Subcutaneous abdominal adipose tissue (tissue), 5 donors: ENCODE measurements around the gene VWA5A.
"Not testable (repeated sequence)": the region's sequence is repeated elsewhere in the genome, so short reads cannot be mapped to it uniquely, and the experiment has no call there.

Source experiments
- H3K27ac ChIP-seq: one replicate; pipeline ENCODE4 v1.7.0; 2013; ENCODE audit warnings: low read depth, mild to moderate bottlenecking, inconsistent platforms, low read length, moderate library complexity
- H3K27me3 ChIP-seq, 5 donors: one replicate each; pipeline ENCODE4 v1.7.0; 2013; ENCODE audit warnings: low read length in 5 of 5, inconsistent platforms in 1 of 5; ENCODE audit not compliant: control insufficient read depth in 5 of 5, insufficient read depth in 4 of 5
- H3K36me3 ChIP-seq, 5 donors: one replicate each; pipeline ENCODE4 v1.7.0; 2013; ENCODE audit warnings: low read length in 5 of 5; ENCODE audit not compliant: control insufficient read depth in 5 of 5, insufficient read depth in 5 of 5
- H3K4me1 ChIP-seq, 5 donors: one replicate each; pipeline ENCODE4 v1.7.0; 2013; ENCODE audit warnings: low read length in 5 of 5, mild to moderate bottlenecking in 3 of 5, moderate library complexity in 1 of 5; ENCODE audit not compliant: control insufficient read depth in 5 of 5, insufficient read depth in 5 of 5
- H3K4me3 ChIP-seq, 5 donors: one replicate each; pipeline ENCODE4 v1.7.0; 2013; ENCODE audit warnings: low read length in 5 of 5, low read depth in 1 of 5
- H3K9ac ChIP-seq, 5 donors: one replicate each; pipeline ENCODE4 v1.7.0; 2013; ENCODE audit warnings: low read length in 5 of 5, mild to moderate bottlenecking in 4 of 5, moderate library complexity in 3 of 5
- H3K9me3 ChIP-seq, 5 donors: one replicate each; pipeline ENCODE4 v1.7.0; 2013; ENCODE audit warnings: low read length in 5 of 5; ENCODE audit not compliant: control insufficient read depth in 5 of 5
- donor health status: healthy.
- donor health status: healthy.
- donor health status: healthy.
- donor health status: healthy.
- donor health status: healthy.

Gene VWA5A

GRCh38 chr11:124153821-124154220, 38.6 kb downstream of the VWA5A start:
- Histone ChIP-seq H3K4me1 (no peaks in the 10 kb centered on the region), H3K4me3 (no peak overlapping the region), H3K36me3 (no peaks in the 10 kb centered on the region), H3K9me3 (no peaks in the 10 kb centered on the region), H3K9ac (no peak overlapping the region), H3K27ac (no peak overlapping the region), H3K27me3 (peaks cover 0 to 3% (median 0%) of the 10 kb centered on the region in 5 donors)

DNA sequence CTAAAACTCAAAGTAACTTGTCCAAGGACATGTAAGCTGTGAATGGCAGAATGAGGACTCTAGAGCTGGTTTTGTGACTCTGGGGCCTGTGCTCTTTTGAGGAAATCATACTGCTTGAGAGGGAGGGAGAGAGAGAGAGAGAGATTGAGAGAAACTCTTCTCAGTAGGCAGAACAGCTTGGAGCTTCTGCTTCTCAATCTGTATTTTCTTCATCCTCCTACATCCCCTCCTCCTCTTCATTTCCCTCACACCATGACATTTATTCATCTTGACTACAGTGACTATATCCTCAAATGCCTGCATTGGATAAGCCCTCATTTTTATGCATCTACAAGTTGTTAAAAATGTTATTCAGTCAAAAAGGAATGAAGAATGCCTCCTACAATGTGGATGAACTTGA, 44.2 kb downstream of the VWA5A start:
- peaks cover 0 to 3% (median 0%) of the 10 kb centered on the region in 5 donors for H3K27me3 ChIP-seq
- no peak overlapping the region for H3K9ac ChIP-seq
- no peaks in the 10 kb centered on the region for H3K9me3 ChIP-seq
- no peak overlapping the region for H3K4me3 ChIP-seq
- no peaks in the 10 kb centered on the region for H3K36me3 ChIP-seq
- H3K4me1 ChIP-seq = no peaks in the 10 kb centered on the region
- no peak overlapping the region for H3K27ac ChIP-seq

- H3K36me3 ChIP-seq = no peaks in the 10 kb centered on the region
- no peak overlapping the region for H3K27ac ChIP-seq
- no peaks in the 10 kb centered on the region for H3K9me3 ChIP-seq
- no peak overlapping the region for H3K4me3 ChIP-seq
- no peak overlapping the region for H3K9ac ChIP-seq
- H3K27me3 ChIP-seq = peaks cover 0 to 3% (median 0%) of the 10 kb centered on the region in 5 donors
- no peaks in the 10 kb centered on the region for H3K4me1 ChIP-seq
These were observed 45.7 kb downstream of the VWA5A start for GRCh38 chr11:124160986-124161385.

DNA sequence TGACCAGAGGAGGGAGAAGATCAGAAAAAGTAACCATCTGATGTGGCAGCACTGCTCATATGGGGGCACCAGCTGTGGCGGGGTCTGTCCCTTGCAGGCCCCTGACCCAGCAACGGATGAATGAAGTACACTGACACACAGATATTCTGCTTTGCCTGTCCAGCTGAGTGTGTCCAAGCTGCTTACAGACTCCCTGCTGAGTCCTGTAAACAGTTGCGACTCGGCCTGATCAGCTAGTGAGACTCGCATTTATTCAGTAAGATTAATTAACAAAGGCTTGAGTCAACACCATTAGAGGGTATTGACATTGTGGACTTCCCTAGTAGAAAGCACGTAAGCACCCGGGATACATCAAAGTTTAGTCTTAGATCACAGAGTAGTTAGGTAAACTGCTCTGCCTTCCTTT, 52.6 kb downstream of the VWA5A start:
- Histone ChIP-seq H3K4me1 (no peaks in the 10 kb centered on the region), H3K27me3 (peaks cover 0 to 4% (median 0%) of the 10 kb centered on the region in 5 donors), H3K4me3 (no peak overlapping the region), H3K9ac (no peak overlapping the region), H3K9me3 (no peaks in the 10 kb centered on the region), H3K36me3 (no peaks in the 10 kb centered on the region), H3K27ac (no peak overlapping the region)

- no peaks in the 10 kb centered on the region for H3K36me3 ChIP-seq
- peaks cover 0 to 4% (median 0%) of the 10 kb centered on the region in 5 donors for H3K27me3 ChIP-seq
- H3K9me3 ChIP-seq = no peaks in the 10 kb centered on the region
- H3K27ac ChIP-seq = no peak overlapping the region
- H3K9ac ChIP-seq = no peak overlapping the region
- H3K4me1 ChIP-seq = no peaks in the 10 kb centered on the region
- H3K4me3 ChIP-seq = no peak overlapping the region
These were observed 53.5 kb downstream of the VWA5A start for GRCh38 chr11:124168796-124169195.

GRCh38 chr11:124170315-124170714, 55.1 kb downstream of the VWA5A start:
- H3K4me3 ChIP-seq, H3K9me3 ChIP-seq, H3K27me3 ChIP-seq, H3K27ac ChIP-seq, H3K36me3 ChIP-seq, H3K9ac ChIP-seq, H3K4me1 ChIP-seq: not testable (repeated sequence)

DNA sequence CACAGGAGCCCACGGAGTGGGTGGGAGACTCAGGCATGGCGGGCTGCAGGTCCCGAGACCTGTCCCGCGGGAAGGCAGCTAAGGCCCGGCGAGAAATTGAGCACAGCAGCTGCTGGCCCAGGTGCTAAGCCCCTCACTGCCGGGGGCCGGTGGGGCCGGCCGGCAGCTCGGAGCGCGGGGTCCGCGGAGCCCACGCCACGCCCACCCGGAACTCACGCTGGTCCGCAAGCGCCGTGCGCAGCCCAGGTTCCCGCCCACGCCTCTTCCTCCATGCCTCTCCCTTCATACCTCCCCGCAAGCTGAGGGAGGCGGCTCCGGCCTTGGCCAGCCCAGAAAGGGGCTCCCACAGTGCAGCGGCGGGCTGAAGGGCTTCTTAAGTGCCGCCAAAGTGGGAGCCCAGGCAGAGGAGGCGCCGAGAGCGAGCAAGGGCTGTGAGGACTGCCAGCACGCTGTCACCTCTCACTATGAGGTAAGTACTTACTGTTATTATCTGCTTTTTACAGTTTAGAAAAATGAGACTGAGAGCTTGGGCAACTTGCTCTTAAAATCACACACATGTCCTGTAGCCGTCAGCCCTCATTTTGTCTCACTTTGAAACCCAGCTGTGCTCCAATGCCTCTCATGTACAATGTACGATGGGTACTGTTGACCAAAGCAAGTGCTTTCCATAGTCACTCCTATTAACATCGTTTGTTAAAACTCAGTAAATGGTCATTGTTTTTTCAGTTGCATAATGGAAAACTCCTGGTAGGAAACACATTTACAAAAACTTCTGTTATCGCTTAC, 55.7 kb downstream of the VWA5A start:
- no peaks in the 10 kb centered on the region for H3K36me3 ChIP-seq
- H3K4me3 ChIP-seq = no peak overlapping the region
- H3K4me1 ChIP-seq = no peaks in the 10 kb centered on the region
- H3K9ac ChIP-seq = no peak overlapping the region
- H3K27me3 ChIP-seq = peaks cover 0 to 4% (median 0%) of the 10 kb centered on the region in 5 donors
- no peaks in the 10 kb centered on the region for H3K9me3 ChIP-seq
- no peak overlapping the region for H3K27ac ChIP-seq

DNA sequence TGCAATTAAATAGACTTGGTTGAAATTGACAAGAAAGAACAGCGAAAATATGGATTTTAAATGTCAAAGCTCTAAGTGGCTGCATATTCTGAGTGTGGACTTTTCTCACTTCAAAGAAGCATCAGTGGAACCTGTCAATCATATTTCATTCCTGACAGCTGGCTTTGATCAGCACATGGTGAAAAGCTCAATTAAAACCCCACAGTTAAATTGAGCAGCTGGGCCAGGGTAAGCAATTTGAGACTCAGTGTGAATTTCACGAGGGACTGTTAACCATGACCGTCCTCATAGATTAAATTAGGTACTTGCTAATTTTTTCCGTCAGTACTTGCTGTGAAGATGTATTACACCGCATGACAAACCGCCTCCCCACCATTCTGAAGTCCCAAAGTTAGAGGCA, 56.9 kb downstream of the VWA5A start:
- H3K9me3 ChIP-seq = no peaks in the 10 kb centered on the region
- no peak overlapping the region for H3K4me3 ChIP-seq
- H3K9ac ChIP-seq = no peak overlapping the region
- H3K27me3 ChIP-seq = peaks cover 0 to 4% (median 0%) of the 10 kb centered on the region in 5 donors
- H3K4me1 ChIP-seq = no peaks in the 10 kb centered on the region
- H3K36me3 ChIP-seq = no peaks in the 10 kb centered on the region
- H3K27ac ChIP-seq = no peak overlapping the region

DNA sequence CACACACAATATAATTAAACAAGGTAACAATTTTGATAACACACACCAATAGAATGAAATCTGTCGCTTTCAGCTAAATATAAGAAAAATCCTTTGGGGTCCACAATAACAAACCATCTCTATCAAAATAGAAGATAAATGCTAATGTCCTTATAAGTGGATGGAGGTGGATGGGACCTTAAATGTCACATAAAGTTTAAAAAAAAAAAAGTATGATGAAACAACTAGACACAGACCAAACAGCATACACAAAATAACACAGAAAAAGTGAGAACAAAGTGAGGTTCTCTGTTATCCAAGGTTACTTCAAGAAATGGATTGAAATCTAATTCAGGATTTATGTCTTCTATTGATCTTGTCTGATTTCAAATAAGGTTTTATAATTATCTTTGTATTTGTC, 57.3 kb downstream of the VWA5A start:
- no peak overlapping the region for H3K4me3 ChIP-seq
- H3K27ac ChIP-seq = no peak overlapping the region
- H3K9ac ChIP-seq = no peak overlapping the region
- H3K27me3 ChIP-seq = no peaks in the 10 kb centered on the region
- H3K36me3 ChIP-seq = no peaks in the 10 kb centered on the region
- no peaks in the 10 kb centered on the region for H3K4me1 ChIP-seq
- H3K9me3 ChIP-seq = no peaks in the 10 kb centered on the region

DNA sequence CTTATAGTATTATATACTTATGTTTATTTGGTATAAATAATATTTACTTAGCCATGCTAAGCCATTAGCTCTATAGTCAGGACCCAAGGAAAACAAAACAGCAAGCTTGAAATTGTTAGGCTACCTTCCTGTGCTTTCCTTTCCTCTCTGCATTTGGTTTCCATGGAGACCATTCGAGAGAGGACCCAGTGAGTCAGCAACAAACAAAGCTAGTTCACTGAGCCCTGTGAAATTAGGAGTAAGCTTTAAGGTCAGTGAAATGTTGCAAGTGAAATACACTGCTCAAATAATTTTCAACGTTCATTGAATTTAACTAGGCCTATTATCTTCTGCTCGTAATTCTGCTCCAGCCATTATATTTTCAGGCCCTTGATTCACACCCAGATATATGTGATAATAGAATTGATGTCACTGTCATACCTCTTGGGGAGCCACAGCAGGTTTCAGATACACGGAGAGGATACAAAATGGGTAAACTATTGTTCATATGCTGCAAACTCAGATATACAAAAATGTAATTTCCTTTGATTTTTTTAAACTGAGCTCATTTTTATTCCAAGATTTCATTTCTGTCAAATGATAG, 58.8 kb downstream of the VWA5A start:
- H3K36me3 ChIP-seq = no peaks in the 10 kb centered on the region
- no peak overlapping the region for H3K4me3 ChIP-seq
- no peaks in the 10 kb centered on the region for H3K9me3 ChIP-seq
- H3K27me3 ChIP-seq = no peaks in the 10 kb centered on the region
- H3K27ac ChIP-seq = no peak overlapping the region
- no peak overlapping the region for H3K9ac ChIP-seq
- H3K4me1 ChIP-seq = no peaks in the 10 kb centered on the region
